Calu3 (cell line): ENCODE data around the gene OR13J1. TPM values are rescaled to one million over a fixed set of nuclear protein-coding genes. Genes with fewer than 3 reads are reported as not detected.

ENCODE experiments used
- BruUV-seq: library from RNA; stranded (reverse); fragments of 400-500 nt; replicated peaks from 2 replicates; lab custom pipeline; 2021; lab: Mats Ljungman, UMichigan
- CTCF ChIA-PET: fragments of 300-600 bp; sonication (Branson Sonifier 250); formaldehyde crosslinking; loops from one replicate; lab custom pipeline; 2022; ENCODE audit warnings: antibody characterized with exemption; lab: Charles Lee
- DNase-seq: peaks from one replicate; pipeline ENCODE4 v3.0.0; 2022
- H3K27ac Mint-ChIP-seq: one replicate; pipeline ENCODE4 v1.8.0; 2022; ENCODE audit warnings: mixed read lengths; ENCODE audit not compliant: unreplicated experiment
- H3K27me3 Mint-ChIP-seq: one replicate; pipeline ENCODE4 v1.8.0; 2022; ENCODE audit warnings: mixed read lengths; ENCODE audit not compliant: unreplicated experiment
- H3K36me3 Mint-ChIP-seq: one replicate; pipeline ENCODE4 v1.8.0; 2022; ENCODE audit warnings: mild to moderate bottlenecking, moderate library complexity, mixed read lengths; ENCODE audit not compliant: insufficient read depth, unreplicated experiment
- H3K4me1 Mint-ChIP-seq: one replicate; pipeline ENCODE4 v1.8.0; 2022; ENCODE audit warnings: mild to moderate bottlenecking, low read depth, mixed read lengths; ENCODE audit not compliant: unreplicated experiment
- H3K4me3 Mint-ChIP-seq: one replicate; pipeline ENCODE4 v1.8.0; 2022; ENCODE audit warnings: mild to moderate bottlenecking, low read depth, moderate library complexity, mixed read lengths; ENCODE audit not compliant: unreplicated experiment
- H3K9me3 Mint-ChIP-seq: one replicate; pipeline ENCODE4 v1.8.0; 2022; ENCODE audit warnings: low read depth, mixed read lengths; ENCODE audit not compliant: unreplicated experiment
- CTCF ChIP-seq: fragments of 200-600 bp; IDR thresholded peaks from one replicate; pipeline ENCODE4 v1.8.0; 2022; ENCODE audit warnings: antibody characterized with exemption; ENCODE audit not compliant: unreplicated experiment
- intact Hi-C: fragments of 100-400 bp; cut with micrococcal nuclease; formaldehyde crosslinking; loops from one replicate; pipeline ENCODE4 v1.10.0; 2022; ENCODE audit not compliant: unreplicated experiment
- total RNA-seq: library from RNA; stranded (reverse); gene quantifications from 2 replicates; pipeline ENCODE4 v1.2.3, GENCODE V29; 2022

The OR13J1 gene
- total RNA-seq, 1 experiment from 2014 or later, result not detected

GRCh38 chr9:35905051-35905781, 35.0 kb upstream of the OR13J1 start:
- no peaks in the 10 kb centered on the region for H3K27me3 Mint-ChIP-seq
- peak overlapping the region; percentile 21 for H3K4me3 Mint-ChIP-seq
- intact Hi-C loops, result no loop called here
- CTCF ChIA-PET, result interaction anchor here (0.9 to 1.3 kb wide), 2 partner anchors 11 to 40 kb away, joined by 3 read pairs; no protein-coding TSS in a partner anchor
- no peaks in the 10 kb centered on the region for H3K36me3 Mint-ChIP-seq
- no TSS peak for BruUV-seq
- no peak for DNase-seq
- H3K9me3 Mint-ChIP-seq, result no peaks in the 10 kb centered on the region
- no peak for TF ChIP-seq CTCF
- peaks cover 46% of the 10 kb centered on the region for H3K4me1 Mint-ChIP-seq
- H3K27ac Mint-ChIP-seq, result no peak overlapping the region

GRCh38 chr9:35904338-35904737, 34.1 kb upstream of the OR13J1 start:
- Mint-ChIP-seq H3K27me3 (no peaks in the 10 kb centered on the region), H3K4me3 (no peak overlapping the region), H3K9me3 (no peaks in the 10 kb centered on the region), H3K27ac (no peak overlapping the region), H3K36me3 (no peaks in the 10 kb centered on the region), H3K4me1 (peaks cover 46% of the 10 kb centered on the region)
- CTCF ChIA-PET, result no interaction called here
- no peak for TF ChIP-seq CTCF
- BruUV-seq, result no TSS peak
- DNase-seq, result no peak
- intact Hi-C loops, result no loop called here

- Mint-ChIP-seq H3K36me3 (no peaks in the 10 kb centered on the region), H3K4me1 (peaks cover 34% of the 10 kb centered on the region), H3K27ac (no peak overlapping the region), H3K4me3 (no peak overlapping the region), H3K27me3 (no peaks in the 10 kb centered on the region), H3K9me3 (no peaks in the 10 kb centered on the region)
- peak; percentile 39 for DNase-seq
- TF ChIP-seq CTCF, result no peak
- CTCF ChIA-PET, result interaction anchor here (0.6 to 1.3 kb wide), 5 partner anchors 21 to 171 kb away, joined by 3 to 9 read pairs (median 4); partner anchors contain the start of genes CREB3 and TLN1
- no TSS peak for BruUV-seq
- intact Hi-C loops, result loop anchor here (1.0 kb wide), 1 partner anchor 42 kb away; no protein-coding TSS in a partner anchor
These were observed 32.8 kb upstream of the OR13J1 start for GRCh38 chr9:35903049-35903448.

GRCh38 chr9:35899021-35899420, 28.8 kb upstream of the OR13J1 start:
- H3K27ac Mint-ChIP-seq, result no peak overlapping the region
- H3K4me3 Mint-ChIP-seq, result no peak overlapping the region
- CTCF ChIA-PET, result no interaction called here
- BruUV-seq, result no TSS peak
- no peak for DNase-seq
- no peak for TF ChIP-seq CTCF
- intact Hi-C loops, result no loop called here
- H3K4me1 Mint-ChIP-seq, result no peaks in the 10 kb centered on the region
- H3K27me3 Mint-ChIP-seq, result peaks cover 5% of the 10 kb centered on the region
- no peaks in the 10 kb centered on the region for H3K9me3 Mint-ChIP-seq
- H3K36me3 Mint-ChIP-seq, result no peaks in the 10 kb centered on the region
